AG09319 (cell line): ENCODE results near the gene LRIG3.

Experiments
- DNase-seq: peaks from one replicate; pipeline ENCODE4 v3.0.0-alpha.2; 2010; ENCODE audit warnings: low read depth; ENCODE audit errors: extremely low read depth
- CTCF ChIP-seq: IDR thresholded peaks from 2 replicates; pipeline ENCODE4 v1.5.1; 2011; ENCODE audit warnings: low read depth, mild to moderate bottlenecking, inconsistent platforms, low read length, moderate library complexity

Gene LRIG3

GRCh38 chr12:58901664-58902063, 18.6 kb downstream of the LRIG3 start:
- DNase-seq = no peak

GRCh38 chr12:58897969-58898368, 22.3 kb downstream of the LRIG3 start:
- TF ChIP-seq CTCF = no peak
- no peak for DNase-seq

More at GRCh38 chr12:58901664-58902063, 18.6 kb downstream of the LRIG3 start:
- no peak for TF ChIP-seq CTCF

- no peak for DNase-seq
- TF ChIP-seq CTCF = no peak
Observed at GRCh38 chr12:58896278-58896677, 24.0 kb downstream of the LRIG3 start.

GRCh38 chr12:58895053-58895452, 25.3 kb downstream of the LRIG3 start:
- no peak for DNase-seq
- TF ChIP-seq CTCF = no peak

- no peak for TF ChIP-seq CTCF
- DNase-seq = no peak
Observed at GRCh38 chr12:58894040-58894439, 26.3 kb downstream of the LRIG3 start.

GRCh38 chr12:58893495-58893894, 26.8 kb downstream of the LRIG3 start:
- no peak for TF ChIP-seq CTCF
- DNase-seq = peak; percentile 54

GRCh38 chr12:58889557-58889956, 30.7 kb downstream of the LRIG3 start:
- DNase-seq = no peak
- no peak for TF ChIP-seq CTCF
